ENCODE measurements around the gene TRIM9. TPM values are rescaled to one million over a fixed set of nuclear protein-coding genes. Genes with fewer than 3 reads are reported as not detected.
A peak's percentile ranks its signal among the peaks of the same experiment; 100 is the strongest.

TRIM9 gene
- total RNA-seq, 2 experiments from 2014 or later = 0.19 to 0.45 TPM

GRCh38 chr14:51095854-51096823, 1.2 kb upstream of the TRIM9 start:
- POLR2A ChIA-PET = interaction anchor here (0.7 to 2.3 kb wide), 5 partner anchors 11 to 1977 kb away, joined by 3 to 18 read pairs (median 3); partner anchors contain the start of gene TMX1
- ATAC-seq (ENCODE audit: poor library complexity) = no peak
- Mint-ChIP-seq H3K36me3 (ENCODE audit: low read depth) (peaks cover 5% of the 10 kb centered on the region), H3K4me3 (peak overlapping the region; percentile 99), H3K9me3 (no peaks in the 10 kb centered on the region), H3K4me1 (ENCODE audit: low read depth) (peaks cover 13% of the 10 kb centered on the region), H3K27ac (peak overlapping the region; percentile 84), H3K27me3 (peaks cover 40% of the 10 kb centered on the region)
- CTCF ChIA-PET = no interaction called here
- Histone ChIP-seq H3K9me3 (ENCODE audit: control insufficient read depth in 1 of 2, insufficient read depth in 1 of 2, low read length in 2 of 2) (peaks cover 0 to 7% of the 10 kb centered on the region in 2 experiments), H3K36me3 (ENCODE audit: insufficient read depth, low read length) (no peaks in the 10 kb centered on the region), H3K4me3 (ENCODE audit: low read length) (peak overlapping the region; percentile 73), H3K27me3 (ENCODE audit: control insufficient read depth in 1 of 2, insufficient read depth in 2 of 2, low read length in 2 of 2) (peaks cover 5 to 23% of the 10 kb centered on the region in 2 experiments), H3K27ac (ENCODE audit: low read depth in 1 of 2, low read length in 2 of 2) (no peak overlapping the region), H3K4me1 (ENCODE audit: insufficient read depth, low read length) (peaks cover 25% of the 10 kb centered on the region)
- peak in 3 of 14 experiments; percentile 12 to 49 (median 40) for DNase-seq
- TF ChIP-seq CTCF (IDR thresholded peaks at IDR 0.05) = no peak
- intact Hi-C loops (cut with DNase I, micrococcal nuclease) = loop anchor here (2.0 to 5.0 kb wide), 3 partner anchors 141 to 556 kb away; partner anchors contain the start of genes FRMD6 (in 1 of the 2) and TMX1 (in 1 of the 2)

GRCh38 chr14:51094282-51094821, 553 bp downstream of the TRIM9 start:
- DNase-seq = peak in 8 of 14 experiments; percentile 0 to 35 (median 18)
- CTCF ChIA-PET = no interaction called here
- Mint-ChIP-seq H3K27me3 (peaks cover 25% of the 10 kb centered on the region), H3K36me3 (ENCODE audit: low read depth) (peaks cover 5% of the 10 kb centered on the region), H3K4me1 (ENCODE audit: low read depth) (peaks cover 13% of the 10 kb centered on the region), H3K9me3 (no peaks in the 10 kb centered on the region), H3K4me3 (peak overlapping the region; percentile 99), H3K27ac (no peak overlapping the region)
- intact Hi-C loops (cut with DNase I, micrococcal nuclease) = loop anchor here in 1 of 2 experiments (2.0 kb wide), 1 partner anchor 146 kb away; the partner anchor contains the start of gene TMX1
- TF ChIP-seq CTCF (IDR thresholded peaks at IDR 0.05) = no peak
- ATAC-seq (ENCODE audit: poor library complexity) = no peak
- Histone ChIP-seq H3K36me3 (ENCODE audit: insufficient read depth, low read length) (no peaks in the 10 kb centered on the region), H3K4me3 (ENCODE audit: low read length) (peak overlapping the region; percentile 73), H3K9me3 (ENCODE audit: control insufficient read depth in 1 of 2, insufficient read depth in 1 of 2, low read length in 2 of 2) (peaks cover 0 to 7% of the 10 kb centered on the region in 2 experiments), H3K4me1 (ENCODE audit: insufficient read depth, low read length) (peaks cover 25% of the 10 kb centered on the region), H3K27ac (ENCODE audit: low read depth in 1 of 2, low read length in 2 of 2) (no peak overlapping the region), H3K27me3 (ENCODE audit: control insufficient read depth in 1 of 2, insufficient read depth in 2 of 2, low read length in 2 of 2) (peaks cover 5 to 20% of the 10 kb centered on the region in 2 experiments)
- POLR2A ChIA-PET = interaction anchor here (0.6 to 2.3 kb wide), 5 partner anchors 9 to 474 kb away, joined by 3 to 18 read pairs (median 3); partner anchors contain the start of gene TMX1

All from CD4-positive, alpha-beta T cell (primary cell).